Prostate gland (tissue), 2 donors: Measurements from ENCODE around the gene USP25. TPM values are rescaled to one million over a fixed set of nuclear protein-coding genes. Genes with fewer than 3 reads are reported as not detected.

Experiments
- DNase-seq: peaks from one replicate; pipeline ENCODE4 v3.0.0-alpha.2; 2019; ENCODE audit warnings: low spot score
- H3K27ac ChIP-seq, 2 donors: fragments of 200-600 bp; sonication (generic); 2 replicates each; pipeline ENCODE4 v1.5.1; 2017 to 2019
- H3K27me3 ChIP-seq: fragments of 200-600 bp; sonication (generic); replicated peaks from 2 replicates; pipeline ENCODE4 v1.5.1; 2019; ENCODE audit not compliant: insufficient read depth
- H3K36me3 ChIP-seq, 2 donors: fragments of 200-600 bp; sonication (generic); 1 replicate in 1 of 2; 2 replicates in 1 of 2; pipeline versions ENCODE4 v1.5.1 to v1.8.1; 2017 to 2019
- H3K4me1 ChIP-seq: fragments of 200-600 bp; sonication (generic); replicated peaks from 2 replicates; pipeline ENCODE4 v1.5.1; 2019
- H3K4me3 ChIP-seq, 2 donors: fragments of 200-600 bp; sonication (generic); 2 replicates each; pipeline ENCODE4 v1.5.1; 2017 to 2019
- H3K9me3 ChIP-seq: fragments of 200-600 bp; sonication (generic); 2 replicates; pipeline ENCODE4 v1.5.1; 2017
- CTCF ChIP-seq, 4 experiments: fragments of 200-600 bp in 2 of 4; fragments of 450-650 bp in 2 of 4; sonication (generic) in 2 of 4; IDR thresholded peaks; 1 replicate in 3 of 4; 2 replicates in 1 of 4; pipeline ENCODE4 v1.5.1; 2016 to 2019; ENCODE audit warnings: antibody characterized with exemption in 4 of 4, mild to moderate bottlenecking in 2 of 4, moderate library complexity in 2 of 4
- POLR2A ChIP-seq: fragments of 450-650 bp; IDR thresholded peaks from one replicate; pipeline ENCODE4 v1.6.1; 2016; ENCODE audit warnings: antibody characterized with exemption, mild to moderate bottlenecking
- POLR2AphosphoS5 ChIP-seq: sonication (generic); formaldehyde crosslinking; IDR thresholded peaks from one replicate; pipeline ENCODE4 v1.6.1; 2017; ENCODE audit warnings: antibody characterized with exemption
- WGBS: methylation state at CpG from one replicate; pipeline ENCODE4 v1.1.5; 2018; 5-methylcytosine and 5-hydroxymethylcytosine counted together
- intact Hi-C: fragments of 100-400 bp; cut with DNase I; formaldehyde crosslinking; loops from one replicate; pipeline ENCODE4 v1.14.2; 2022
- total RNA-seq, 2 donors: library from RNA; depleted of rRNA; stranded (reverse); fragments of >200 nt; gene quantifications; one replicate each; pipeline ENCODE4 v1.1.0, GENCODE V29; 2016

USP25 gene
- total RNA-seq, 2 donors from 2014 or later, result 30.4 to 49.3 TPM

- DNase-seq, result no peak
- Histone ChIP-seq H3K27ac (no peak overlapping the region), H3K27me3 (no peaks in the 10 kb centered on the region), H3K9me3 (no peaks in the 10 kb centered on the region), H3K4me3 (no peak overlapping the region), H3K4me1 (no peaks in the 10 kb centered on the region), H3K36me3 (no peaks in the 10 kb centered on the region)
- intact Hi-C loops, result no loop called here
- 70% methylated on average over 3 of the region's 3 CpGs for WGBS
- TF ChIP-seq CTCF (IDR thresholded peaks at IDR 0.05) (no peak), POLR2AphosphoS5 (no peak), POLR2A (no peak)
These were observed 42.6 kb upstream of the USP25 start for GRCh38 chr21:15687208-15687607.

- Histone ChIP-seq H3K27ac (no peak overlapping the region), H3K4me1 (no peaks in the 10 kb centered on the region), H3K27me3 (no peaks in the 10 kb centered on the region), H3K4me3 (no peak overlapping the region), H3K36me3 (no peaks in the 10 kb centered on the region), H3K9me3 (no peaks in the 10 kb centered on the region)
- no peak for TF ChIP-seq POLR2A
- TF ChIP-seq POLR2AphosphoS5, result no peak
- TF ChIP-seq CTCF (IDR thresholded peaks at IDR 0.05), result no peak
- intact Hi-C loops, result no loop called here
- no peak for DNase-seq
- 96% methylated on average over 3 of the region's 3 CpGs for WGBS
These were observed 41.8 kb upstream of the USP25 start for GRCh38 chr21:15688016-15688415.

- Histone ChIP-seq H3K9me3 (no peaks in the 10 kb centered on the region), H3K27me3 (no peaks in the 10 kb centered on the region), H3K27ac (no peak overlapping the region), H3K4me3 (no peak overlapping the region), H3K36me3 (no peaks in the 10 kb centered on the region), H3K4me1 (no peaks in the 10 kb centered on the region)
- no peak for DNase-seq
- intact Hi-C loops, result no loop called here
- WGBS, result 23% methylated on average over 2 of the region's 2 CpGs
- TF ChIP-seq POLR2A (no peak), CTCF (IDR thresholded peaks at IDR 0.05) (no peak), POLR2AphosphoS5 (no peak)
These were observed 41.0 kb upstream of the USP25 start for GRCh38 chr21:15688809-15689208.

- TF ChIP-seq POLR2AphosphoS5, result no peak
- no peak for TF ChIP-seq POLR2A
- TF ChIP-seq CTCF (IDR thresholded peaks at IDR 0.05), result no peak
- intact Hi-C loops, result no loop called here
- H3K36me3 ChIP-seq, result no peaks in the 10 kb centered on the region
- no peaks in the 10 kb centered on the region for H3K27me3 ChIP-seq
- no peak overlapping the region for H3K27ac ChIP-seq
- peaks cover 5% of the 10 kb centered on the region for H3K4me1 ChIP-seq
- no peak overlapping the region for H3K4me3 ChIP-seq
- H3K9me3 ChIP-seq, result no peaks in the 10 kb centered on the region
- WGBS, result 86% methylated on average over 2 of the region's 2 CpGs
- DNase-seq, result no peak
These were observed 37.1 kb upstream of the USP25 start for GRCh38 chr21:15692711-15693110.

GRCh38 chr21:15695241-15695640 is 34.5 kb upstream of the USP25 start:
- TF ChIP-seq POLR2AphosphoS5, result no peak
- DNase-seq, result no peak
- H3K4me1 ChIP-seq, result peaks cover 5% of the 10 kb centered on the region
- 97% methylated on average over 1 of the region's 1 CpG for WGBS
- H3K9me3 ChIP-seq, result no peaks in the 10 kb centered on the region
- H3K36me3 ChIP-seq, result no peaks in the 10 kb centered on the region
- H3K4me3 ChIP-seq, result no peak overlapping the region
- intact Hi-C loops, result no loop called here
- no peak overlapping the region for H3K27ac ChIP-seq
- no peaks in the 10 kb centered on the region for H3K27me3 ChIP-seq
